Adipocyte (in vitro differentiated cells): ENCODE data around the gene PIK3CB.
"Not testable (repeated sequence)": the region's sequence is repeated elsewhere in the genome, so short reads cannot be mapped to it uniquely, and the experiment has no call there.

ENCODE experiments used
- DNase-seq: peaks from one replicate; pipeline ENCODE4 v3.0.0-alpha.2; 2015; ENCODE audit warnings: low read depth
- H3K27me3 ChIP-seq: replicated peaks from 2 replicates; pipeline ENCODE4 v1.7.0; 2013; ENCODE audit warnings: mild to moderate bottlenecking, low read length, moderate library complexity; ENCODE audit not compliant: control insufficient read depth, insufficient read depth
- H3K36me3 ChIP-seq: 2 replicates; pipeline ENCODE4 v1.7.0; 2013; ENCODE audit warnings: low read length, mild to moderate bottlenecking, moderate library complexity; ENCODE audit not compliant: control insufficient read depth, insufficient read depth, severe bottlenecking
- H3K4me1 ChIP-seq: 2 replicates; pipeline ENCODE4 v1.7.0; 2013; ENCODE audit warnings: mild to moderate bottlenecking, low read length, moderate library complexity; ENCODE audit not compliant: control insufficient read depth, insufficient read depth
- H3K4me3 ChIP-seq: 2 replicates; pipeline ENCODE4 v1.7.0; 2013; ENCODE audit warnings: mild to moderate bottlenecking, low read length, moderate library complexity
- H3K9ac ChIP-seq: 2 replicates; pipeline ENCODE4 v1.7.0; 2013; ENCODE audit warnings: mild to moderate bottlenecking, low read length, moderate library complexity
- H3K9me3 ChIP-seq: 2 replicates; pipeline ENCODE4 v1.7.0; 2013; ENCODE audit warnings: mild to moderate bottlenecking, low read length, moderate library complexity; ENCODE audit not compliant: control insufficient read depth

The PIK3CB gene

GRCh38 chr3:138862924-138863775, 28.4 kb upstream of the PIK3CB start:
- Histone ChIP-seq H3K9ac (no peak overlapping the region), H3K27me3 (no peaks in the 10 kb centered on the region), H3K36me3 (no peaks in the 10 kb centered on the region), H3K4me3 (no peak overlapping the region), H3K9me3 (no peaks in the 10 kb centered on the region), H3K4me1 (peaks cover 16% of the 10 kb centered on the region)
- peak; percentile 61 for DNase-seq

GRCh38 chr3:138862531-138862923, 27.8 kb upstream of the PIK3CB start:
- peaks cover 16% of the 10 kb centered on the region for H3K4me1 ChIP-seq
- no peaks in the 10 kb centered on the region for H3K36me3 ChIP-seq
- H3K9me3 ChIP-seq: no peaks in the 10 kb centered on the region
- no peak overlapping the region for H3K4me3 ChIP-seq
- no peaks in the 10 kb centered on the region for H3K27me3 ChIP-seq
- H3K9ac ChIP-seq: no peak overlapping the region
- no peak for DNase-seq

DNA sequence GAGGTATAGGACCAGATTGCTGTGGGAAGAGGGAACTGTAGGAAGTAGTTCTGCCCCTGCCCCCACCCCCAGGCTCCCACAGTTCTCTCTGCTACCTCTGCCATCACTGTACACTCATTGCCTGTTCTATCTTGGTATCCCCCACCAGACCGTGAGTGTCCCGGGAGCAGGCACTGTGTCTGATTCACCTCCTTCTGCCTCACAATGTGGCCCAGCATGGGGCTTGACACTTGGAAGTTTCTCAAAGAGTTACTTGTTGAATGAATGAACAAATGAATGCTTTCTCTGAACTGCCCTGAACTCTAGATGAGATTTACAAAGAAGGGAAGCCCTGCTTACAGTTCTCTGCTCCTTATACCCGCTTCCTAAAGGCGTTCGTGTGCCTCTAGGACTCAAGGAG, 27.1 kb upstream of the PIK3CB start:
- H3K4me3 ChIP-seq: no peak overlapping the region
- no peaks in the 10 kb centered on the region for H3K36me3 ChIP-seq
- H3K9ac ChIP-seq: no peak overlapping the region
- no peak for DNase-seq
- no peaks in the 10 kb centered on the region for H3K27me3 ChIP-seq
- peaks cover 16% of the 10 kb centered on the region for H3K4me1 ChIP-seq
- H3K9me3 ChIP-seq: no peaks in the 10 kb centered on the region

- no peaks in the 10 kb centered on the region for H3K36me3 ChIP-seq
- no peak overlapping the region for H3K9ac ChIP-seq
- H3K9me3 ChIP-seq: no peaks in the 10 kb centered on the region
- H3K27me3 ChIP-seq: no peaks in the 10 kb centered on the region
- no peak overlapping the region for H3K4me3 ChIP-seq
- H3K4me1 ChIP-seq: no peaks in the 10 kb centered on the region
- no peak for DNase-seq
Measured at GRCh38 chr3:138856799-138857198, 22.1 kb upstream of the PIK3CB start.

DNA sequence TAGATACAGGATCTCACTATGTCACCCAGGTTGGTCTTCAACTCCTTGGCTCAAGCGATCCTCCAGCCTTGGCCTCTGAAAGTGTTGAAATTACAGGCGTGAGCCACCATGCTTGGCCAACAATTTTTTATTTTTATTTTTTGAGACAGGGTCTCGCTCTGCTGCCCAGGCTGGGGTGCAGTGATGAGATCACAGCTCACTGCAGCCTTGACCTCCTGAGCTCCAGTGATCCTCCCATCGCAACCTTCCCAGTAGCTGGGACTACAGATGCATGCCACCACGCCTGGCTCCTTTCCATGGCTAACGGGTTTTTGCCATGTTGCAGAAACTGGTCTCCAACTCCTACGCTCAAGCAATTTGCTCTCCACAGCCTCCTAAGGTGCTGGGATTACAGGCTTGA, 20.2 kb upstream of the PIK3CB start:
- Histone ChIP-seq H3K4me3 (no peak overlapping the region), H3K27me3 (no peaks in the 10 kb centered on the region), H3K9me3 (no peaks in the 10 kb centered on the region), H3K36me3 (no peaks in the 10 kb centered on the region), H3K9ac (no peak overlapping the region), H3K4me1 (no peaks in the 10 kb centered on the region)
- no peak for DNase-seq

DNA sequence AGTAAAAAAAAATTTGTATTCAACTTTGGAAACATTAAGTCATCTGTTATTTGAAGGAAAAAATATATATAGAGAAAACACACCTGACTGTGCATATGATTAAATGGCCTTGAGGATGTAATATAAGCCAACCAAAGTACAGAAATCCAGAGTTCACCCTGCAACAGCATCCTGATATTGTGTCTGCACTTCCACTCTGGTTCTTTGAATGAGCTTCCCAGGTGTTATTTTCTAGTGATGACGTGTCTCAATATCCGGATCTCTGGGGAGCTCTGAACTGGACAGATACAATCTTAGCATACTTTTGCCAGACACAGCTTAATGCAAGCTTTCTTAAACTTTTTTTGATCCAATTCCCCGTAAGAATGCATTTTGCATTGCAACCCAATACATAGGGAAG, 19.5 kb upstream of the PIK3CB start:
- DNase-seq: no peak
- Histone ChIP-seq H3K4me1 (no peaks in the 10 kb centered on the region), H3K27me3 (no peaks in the 10 kb centered on the region), H3K9me3 (no peaks in the 10 kb centered on the region), H3K4me3 (no peak overlapping the region), H3K9ac (no peak overlapping the region), H3K36me3 (no peaks in the 10 kb centered on the region)

DNA sequence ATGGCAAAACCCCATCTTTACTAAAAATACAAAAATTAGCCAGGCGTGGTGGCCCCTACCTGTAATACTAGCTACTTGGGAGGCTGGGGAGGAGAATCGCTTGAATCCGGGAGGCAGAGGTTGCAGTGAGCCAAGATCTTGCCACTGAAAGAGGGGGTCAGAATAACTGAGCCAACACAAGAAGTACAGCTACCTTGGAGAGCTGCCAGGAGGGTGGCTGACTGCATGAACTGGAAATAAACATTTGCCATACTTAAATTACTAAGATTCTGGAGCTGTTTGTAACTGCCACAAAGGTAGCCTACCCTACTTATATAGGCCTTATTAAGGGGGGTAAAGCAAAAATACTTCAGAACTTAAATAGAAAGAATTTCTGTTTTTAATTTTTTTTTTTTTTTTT, 15.4 kb upstream of the PIK3CB start:
- Histone ChIP-seq H3K36me3 (no peaks in the 10 kb centered on the region), H3K4me3 (no peak overlapping the region), H3K9ac (no peak overlapping the region), H3K27me3 (no peaks in the 10 kb centered on the region), H3K4me1 (peaks cover 3% of the 10 kb centered on the region), H3K9me3 (peaks cover 7% of the 10 kb centered on the region)
- peak; percentile 56 for DNase-seq

GRCh38 chr3:138849222-138849940, 14.7 kb upstream of the PIK3CB start:
- peaks cover 3% of the 10 kb centered on the region for H3K4me1 ChIP-seq
- peaks cover 7% of the 10 kb centered on the region for H3K9me3 ChIP-seq
- H3K4me3 ChIP-seq: no peak overlapping the region
- H3K9ac ChIP-seq: no peak overlapping the region
- H3K27me3 ChIP-seq: no peaks in the 10 kb centered on the region
- H3K36me3 ChIP-seq: no peaks in the 10 kb centered on the region
- DNase-seq: peak; percentile 25

- DNase-seq: no peak
- H3K4me3 ChIP-seq: no peak overlapping the region
- H3K36me3 ChIP-seq: no peaks in the 10 kb centered on the region
- peaks cover 3% of the 10 kb centered on the region for H3K4me1 ChIP-seq
- peaks cover 7% of the 10 kb centered on the region for H3K9me3 ChIP-seq
- H3K27me3 ChIP-seq: no peaks in the 10 kb centered on the region
- H3K9ac ChIP-seq: no peak overlapping the region
Measured at GRCh38 chr3:138848696-138849095, 14.0 kb upstream of the PIK3CB start.

- H3K9ac ChIP-seq, H3K36me3 ChIP-seq, H3K27me3 ChIP-seq, H3K4me1 ChIP-seq, H3K4me3 ChIP-seq, H3K9me3 ChIP-seq, DNase-seq: not testable (repeated sequence)
Measured at GRCh38 chr3:138846824-138847223, 12.1 kb upstream of the PIK3CB start.

DNA sequence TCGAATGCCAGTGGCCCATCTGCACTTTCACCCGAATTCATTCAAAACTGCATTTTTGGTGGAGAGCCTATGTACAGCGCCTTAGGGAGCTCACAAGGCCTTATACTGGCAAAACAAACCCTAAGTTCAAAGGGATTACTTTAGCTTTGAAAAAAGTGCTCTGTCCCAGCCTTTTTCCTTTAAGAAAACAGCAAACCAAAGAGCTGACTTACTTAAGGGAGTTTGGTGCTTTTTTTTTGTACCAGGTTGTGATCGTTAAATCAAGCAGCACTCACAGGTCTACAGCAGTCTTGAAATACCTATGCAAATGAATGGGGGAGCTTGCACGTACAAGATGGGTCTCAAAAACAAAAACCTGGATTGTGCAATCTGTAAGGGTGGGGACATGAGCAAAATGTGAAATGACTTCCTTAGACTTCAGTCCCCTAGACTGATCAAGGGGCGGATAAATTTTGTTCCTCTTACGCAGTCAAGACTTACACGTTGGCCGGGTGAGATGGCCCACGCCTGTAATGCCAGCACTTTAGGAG, 11.6 kb upstream of the PIK3CB start:
- H3K9ac ChIP-seq: no peak overlapping the region
- no peaks in the 10 kb centered on the region for H3K27me3 ChIP-seq
- H3K4me1 ChIP-seq: peaks cover 3% of the 10 kb centered on the region
- no peak for DNase-seq
- H3K36me3 ChIP-seq: no peaks in the 10 kb centered on the region
- peaks cover 7% of the 10 kb centered on the region for H3K9me3 ChIP-seq
- no peak overlapping the region for H3K4me3 ChIP-seq
